ENCODE results near the gene IL4R. TPM values are rescaled to one million over a fixed set of nuclear protein-coding genes. Genes with fewer than 3 reads are reported as not detected.
A peak's percentile ranks its signal among the peaks of the same experiment; 100 is the strongest.

Gene IL4R
- total RNA-seq, 2 donors from 2014 or later = 313 to 348 TPM

DNA sequence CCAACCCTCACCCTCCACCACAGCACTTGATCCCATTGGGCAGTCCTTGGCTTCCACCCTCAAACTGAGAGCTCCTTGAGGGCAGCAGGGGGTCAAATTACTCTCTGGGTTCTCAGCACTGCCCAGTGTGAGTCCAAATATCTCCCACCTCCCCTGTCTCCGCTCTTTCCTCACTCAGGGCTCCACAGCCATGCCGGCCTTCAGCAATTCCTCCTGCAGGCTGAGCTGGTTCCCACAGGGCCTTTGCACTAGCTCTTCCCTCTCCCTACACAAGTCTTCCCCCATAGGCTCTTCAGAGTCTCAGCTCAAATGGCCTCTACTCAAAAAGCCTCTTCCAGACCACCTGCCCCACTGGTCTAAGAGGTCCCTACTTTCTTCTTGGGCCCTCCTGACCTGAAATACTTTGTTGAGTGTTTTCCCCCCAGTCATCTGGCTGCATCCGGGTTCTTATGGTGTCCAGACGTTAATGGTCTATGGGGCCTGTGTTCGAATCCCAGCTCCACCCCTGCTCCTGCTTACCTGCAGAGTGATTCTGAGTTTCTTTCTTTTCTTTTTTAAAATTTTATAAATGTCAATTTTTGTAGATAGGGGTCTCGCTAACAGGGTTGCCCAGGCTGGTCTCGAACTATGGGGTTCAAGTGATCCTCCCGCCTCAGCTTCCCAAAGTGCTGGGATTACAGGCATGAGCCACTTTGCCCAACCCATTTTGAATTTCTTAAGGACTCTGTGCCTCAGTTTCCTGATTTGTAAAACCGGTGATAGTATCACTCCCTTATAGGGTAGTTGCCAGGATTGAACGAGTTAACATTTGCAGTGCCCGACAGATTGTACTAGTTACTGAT lies 973 bp upstream of the IL4R start:
- Mint-ChIP-seq H3K27ac (peak overlapping the region; percentile 93), H3K9me3 (no peaks in the 10 kb centered on the region), H3K27me3 (ENCODE audit: low read depth) (no peaks in the 10 kb centered on the region), H3K4me1 (ENCODE audit: low read depth) (peaks cover 49% of the 10 kb centered on the region), H3K36me3 (ENCODE audit: insufficient read depth in 2 of 2) (peaks cover 26 to 28% of the 10 kb centered on the region in 2 donors), H3K4me3 (peak overlapping the region; percentile 92 to 97)
- no peak for ATAC-seq (replicated peaks in 1 of 2)
- DNase-seq = no peak

DNA sequence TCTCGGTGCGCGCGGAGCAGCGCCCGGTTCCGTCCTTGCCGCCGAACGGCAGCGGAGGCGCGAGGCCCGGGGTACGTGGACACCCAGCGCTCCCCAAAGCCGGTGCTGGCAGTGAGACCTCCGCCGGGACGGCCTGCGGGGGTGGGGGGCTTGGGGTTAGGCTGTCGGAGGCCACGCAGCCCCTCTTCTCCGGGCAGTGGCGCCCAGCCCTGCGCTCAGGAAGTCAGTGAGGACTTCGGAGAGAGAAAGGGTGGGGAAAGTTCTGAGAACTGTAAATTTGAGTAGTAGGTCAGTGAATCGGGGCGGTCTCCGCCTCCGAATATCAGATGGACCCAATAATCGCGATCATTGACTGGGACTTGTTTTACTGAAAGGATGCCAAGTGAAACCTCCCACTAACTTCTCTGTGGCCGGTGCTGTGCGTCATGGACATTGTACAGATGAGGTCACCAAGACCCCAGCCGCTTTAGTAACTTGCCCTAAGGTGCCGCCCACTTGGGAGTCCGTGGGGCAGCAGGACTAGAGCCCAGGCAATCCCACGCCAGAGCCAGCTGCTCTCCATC lies 468 bp downstream of the IL4R start:
- H3K27me3 Mint-ChIP-seq (ENCODE audit: low read depth) = no peaks in the 10 kb centered on the region
- no peaks in the 10 kb centered on the region for H3K9me3 Mint-ChIP-seq
- peaks cover 64% of the 10 kb centered on the region for H3K4me1 Mint-ChIP-seq (ENCODE audit: low read depth)
- H3K36me3 Mint-ChIP-seq (ENCODE audit: insufficient read depth in 2 of 2) = peaks cover 34 to 36% of the 10 kb centered on the region in 2 donors
- peak; percentile 81 to 82 for DNase-seq
- H3K27ac Mint-ChIP-seq = peak overlapping the region; percentile 99
- H3K4me3 Mint-ChIP-seq = peak overlapping the region; percentile 97 to 99
- peak; percentile 36 to 48 for ATAC-seq (replicated peaks in 1 of 2)

DNA sequence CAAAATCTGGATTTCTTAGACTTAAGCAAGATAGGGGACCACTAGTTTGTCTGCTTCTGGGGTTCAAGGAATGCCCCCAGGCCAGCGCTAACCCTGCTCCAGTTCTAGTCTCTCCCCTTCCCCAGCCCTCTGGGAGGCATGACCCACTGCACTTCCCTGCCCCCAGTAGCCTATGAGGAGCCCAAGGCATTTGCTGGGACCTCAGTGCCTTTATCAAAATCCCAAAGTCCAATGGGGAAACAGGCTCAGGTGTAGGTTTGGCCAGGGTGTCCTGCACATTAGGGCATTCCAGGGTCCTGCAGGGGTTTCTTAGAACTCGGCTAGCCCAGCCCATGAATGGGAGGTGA lies 1.2 kb downstream of the IL4R start:
- H3K36me3 Mint-ChIP-seq (ENCODE audit: insufficient read depth in 2 of 2) = peaks cover 37 to 42% of the 10 kb centered on the region in 2 donors
- no peaks in the 10 kb centered on the region for H3K9me3 Mint-ChIP-seq
- H3K27ac Mint-ChIP-seq = peak overlapping the region; percentile 99
- no peak for DNase-seq
- no peaks in the 10 kb centered on the region for H3K27me3 Mint-ChIP-seq (ENCODE audit: low read depth)
- ATAC-seq (replicated peaks in 1 of 2) = no peak
- H3K4me1 Mint-ChIP-seq (ENCODE audit: low read depth) = peaks cover 71% of the 10 kb centered on the region
- peak overlapping the region; percentile 97 to 99 for H3K4me3 Mint-ChIP-seq

- H3K36me3 Mint-ChIP-seq (ENCODE audit: insufficient read depth in 2 of 2) = peaks cover 37 to 45% of the 10 kb centered on the region in 2 donors
- DNase-seq = peak; percentile 73 to 74
- H3K27me3 Mint-ChIP-seq (ENCODE audit: low read depth) = no peaks in the 10 kb centered on the region
- H3K9me3 Mint-ChIP-seq = no peaks in the 10 kb centered on the region
- H3K27ac Mint-ChIP-seq = peak overlapping the region; percentile 99
- peaks cover 76% of the 10 kb centered on the region for H3K4me1 Mint-ChIP-seq (ENCODE audit: low read depth)
- peak; percentile 22 to 41 for ATAC-seq (replicated peaks in 1 of 2)
- H3K4me3 Mint-ChIP-seq = peak overlapping the region; percentile 97 to 99
These were observed 1.7 kb downstream of the IL4R start for GRCh38 chr16:27315333-27316037.

DNA sequence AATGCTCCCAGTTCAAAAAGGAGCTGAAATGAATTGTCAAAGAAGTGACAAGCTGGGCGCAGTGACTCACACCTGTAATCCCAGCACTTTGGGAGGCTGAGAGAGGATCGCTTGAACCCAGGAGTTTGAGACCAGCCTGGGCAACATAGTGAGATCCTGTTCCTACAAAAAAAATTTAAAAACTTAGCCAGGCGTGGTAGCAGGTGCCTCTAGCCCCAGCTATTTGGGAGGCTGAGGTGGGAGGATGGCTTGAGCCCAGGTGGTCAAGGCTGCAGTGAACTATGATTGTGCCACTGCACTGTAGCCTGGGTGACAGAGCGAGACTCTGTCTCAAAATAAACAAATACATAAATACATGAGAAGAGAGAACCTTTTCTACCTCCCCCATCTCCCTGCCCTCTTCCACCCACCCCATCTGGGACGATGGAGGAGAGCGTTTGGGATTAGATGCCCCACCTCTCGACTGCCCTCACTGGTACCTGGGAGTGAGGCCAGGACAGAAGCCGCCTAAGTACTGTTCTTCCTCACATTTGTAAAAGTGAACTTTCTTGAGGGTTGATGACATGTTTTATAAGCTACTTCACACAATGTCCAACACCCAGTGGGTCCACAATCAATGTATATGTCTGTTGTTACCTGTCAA lies 2.4 kb downstream of the IL4R start:
- peaks cover 38 to 49% of the 10 kb centered on the region in 2 donors for H3K36me3 Mint-ChIP-seq (ENCODE audit: insufficient read depth in 2 of 2)
- peak in 1 of 2 donors; percentile 29 for DNase-seq
- no peaks in the 10 kb centered on the region for H3K27me3 Mint-ChIP-seq (ENCODE audit: low read depth)
- peak overlapping the region; percentile 99 for H3K27ac Mint-ChIP-seq
- peaks cover 80% of the 10 kb centered on the region for H3K4me1 Mint-ChIP-seq (ENCODE audit: low read depth)
- no peak for ATAC-seq (replicated peaks in 1 of 2)
- H3K9me3 Mint-ChIP-seq = no peaks in the 10 kb centered on the region
- peak overlapping the region; percentile 97 to 99 for H3K4me3 Mint-ChIP-seq

DNA sequence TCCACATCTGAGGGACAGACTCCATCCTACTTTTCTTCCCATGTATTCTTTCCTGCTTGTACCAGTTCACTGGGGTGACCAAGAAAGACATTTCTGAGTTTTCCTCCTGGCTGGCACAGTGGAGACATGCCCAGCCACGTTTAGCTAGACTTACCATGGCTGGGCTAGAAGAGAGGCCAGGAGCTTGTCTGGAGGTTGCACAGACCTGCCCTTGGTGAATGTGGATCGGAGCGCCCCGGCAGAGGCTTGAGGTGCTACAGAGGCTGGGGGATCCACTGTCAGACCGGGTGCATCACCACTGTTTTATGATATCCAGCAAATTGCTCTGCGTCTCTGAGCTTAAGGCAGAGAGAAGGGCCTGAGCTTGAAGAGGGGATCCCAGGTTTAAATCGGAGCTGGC lies 3.5 kb downstream of the IL4R start:
- Mint-ChIP-seq H3K9me3 (no peaks in the 10 kb centered on the region), H3K4me1 (ENCODE audit: low read depth) (peaks cover 80% of the 10 kb centered on the region)
- DNase-seq = peak; percentile 25 to 36

DNA sequence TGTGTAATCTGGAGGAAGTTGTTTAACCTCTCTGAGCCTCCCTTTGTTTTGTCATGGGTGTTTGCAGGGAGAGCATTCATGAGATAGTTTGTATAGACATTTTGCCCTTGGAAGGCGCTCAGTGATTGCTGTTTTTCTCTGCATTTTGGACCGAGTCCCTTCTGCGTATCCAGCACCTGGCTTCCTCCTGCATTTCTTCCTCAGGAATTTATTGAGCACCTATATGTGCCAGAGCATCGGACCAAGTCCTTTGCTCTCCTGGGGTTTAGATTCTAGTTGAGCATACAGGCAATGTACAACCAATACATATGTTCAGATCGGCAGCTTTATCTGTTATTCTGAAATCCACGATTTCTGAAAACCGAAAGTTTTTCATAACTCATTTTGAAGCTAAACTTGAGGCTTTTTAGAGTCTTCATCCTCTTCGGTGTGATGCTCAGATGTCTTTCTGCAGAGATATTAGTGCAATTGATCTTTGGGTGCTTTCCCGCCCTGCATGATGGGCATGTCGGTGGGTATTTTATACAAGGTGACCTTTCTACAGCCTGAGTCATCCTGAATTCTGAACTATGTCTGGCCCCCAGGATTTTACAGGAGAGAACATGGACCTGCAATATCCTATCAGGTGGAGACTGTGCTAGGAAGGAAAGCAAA lies 4.1 kb downstream of the IL4R start:
- Mint-ChIP-seq H3K9me3 (no peaks in the 10 kb centered on the region), H3K4me1 (ENCODE audit: low read depth) (peaks cover 80% of the 10 kb centered on the region), H3K36me3 (ENCODE audit: insufficient read depth in 2 of 2) (peaks cover 45 to 62% of the 10 kb centered on the region in 2 donors), H3K27ac (peak overlapping the region; percentile 95), H3K27me3 (ENCODE audit: low read depth) (no peaks in the 10 kb centered on the region), H3K4me3 (peak overlapping the region; percentile 97 to 99)
- DNase-seq (peak; percentile 68 to 73), ATAC-seq (replicated peaks in 1 of 2) (peak; percentile 44 to 59)

More for the DNA sequence above, 3.5 kb downstream of the IL4R start:
- ATAC-seq (replicated peaks in 1 of 2) = no peak
- peaks cover 45 to 58% of the 10 kb centered on the region in 2 donors for H3K36me3 Mint-ChIP-seq (ENCODE audit: insufficient read depth in 2 of 2)
- peak overlapping the region; percentile 97 to 99 for H3K4me3 Mint-ChIP-seq
- peak overlapping the region; percentile 95 for H3K27ac Mint-ChIP-seq
- no peaks in the 10 kb centered on the region for H3K27me3 Mint-ChIP-seq (ENCODE audit: low read depth)

DNA sequence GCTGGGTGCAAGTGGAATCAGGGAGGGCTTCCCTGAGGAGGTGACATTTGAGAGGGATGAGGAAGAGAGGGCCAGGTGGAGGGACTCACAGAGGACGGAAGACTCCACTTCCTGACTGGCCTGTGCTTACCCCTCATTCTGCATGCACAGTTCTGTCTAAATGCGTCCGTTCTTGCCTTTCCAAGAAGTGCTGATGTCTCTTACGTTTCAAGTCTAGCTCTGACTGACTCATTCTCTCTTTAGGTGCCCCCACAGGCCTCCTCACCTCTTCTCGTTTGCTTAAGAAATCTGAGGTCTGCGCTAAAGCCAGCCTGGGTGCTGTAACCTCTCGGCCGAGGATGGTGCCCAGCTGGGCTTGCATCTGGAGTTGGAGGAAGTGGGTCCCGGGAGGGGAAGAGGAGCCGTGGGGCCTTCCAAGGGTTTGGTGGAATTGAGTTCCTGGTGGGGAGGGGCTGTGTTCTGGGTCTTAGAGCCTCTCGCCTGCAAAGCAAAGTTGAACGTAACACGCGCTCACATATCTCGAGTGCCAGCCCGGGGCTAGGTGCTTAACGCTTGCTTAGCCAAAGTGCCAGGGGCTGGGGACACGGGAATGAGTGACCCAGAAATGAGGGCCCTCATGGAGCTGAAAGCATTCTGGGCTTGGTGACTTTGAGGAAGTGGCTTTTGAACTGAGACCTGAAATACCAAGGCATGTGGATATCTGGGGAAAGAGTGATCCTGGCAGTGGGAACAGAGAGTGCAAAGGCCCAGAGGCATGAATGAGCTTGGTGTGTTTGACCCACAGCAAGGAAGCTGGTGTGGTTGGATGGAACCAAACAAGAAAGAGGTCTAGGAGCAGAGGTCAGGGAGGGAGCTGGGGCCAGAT lies 4.8 kb downstream of the IL4R start:
- Mint-ChIP-seq H3K27me3 (ENCODE audit: low read depth) (no peaks in the 10 kb centered on the region), H3K27ac (peak overlapping the region; percentile 95), H3K9me3 (no peaks in the 10 kb centered on the region), H3K4me1 (ENCODE audit: low read depth) (peaks cover 83% of the 10 kb centered on the region), H3K36me3 (ENCODE audit: insufficient read depth in 2 of 2) (peaks cover 45 to 65% of the 10 kb centered on the region in 2 donors), H3K4me3 (peak overlapping the region; percentile 97 to 99)
- ATAC-seq (replicated peaks in 1 of 2) (peak; percentile 74 to 81), DNase-seq (peak; percentile 73 to 78)

- ATAC-seq (replicated peaks in 1 of 2) (no peak), DNase-seq (no peak)
- H3K27ac Mint-ChIP-seq = peak overlapping the region; percentile 95
- peaks cover 91% of the 10 kb centered on the region for H3K4me1 Mint-ChIP-seq (ENCODE audit: low read depth)
- H3K36me3 Mint-ChIP-seq (ENCODE audit: insufficient read depth in 2 of 2) = peaks cover 41 to 65% of the 10 kb centered on the region in 2 donors
- H3K4me3 Mint-ChIP-seq = peak overlapping the region; percentile 97 to 99
- H3K9me3 Mint-ChIP-seq = no peaks in the 10 kb centered on the region
- H3K27me3 Mint-ChIP-seq (ENCODE audit: low read depth) = no peaks in the 10 kb centered on the region
These were observed 5.6 kb downstream of the IL4R start for GRCh38 chr16:27319257-27319965.

DNA sequence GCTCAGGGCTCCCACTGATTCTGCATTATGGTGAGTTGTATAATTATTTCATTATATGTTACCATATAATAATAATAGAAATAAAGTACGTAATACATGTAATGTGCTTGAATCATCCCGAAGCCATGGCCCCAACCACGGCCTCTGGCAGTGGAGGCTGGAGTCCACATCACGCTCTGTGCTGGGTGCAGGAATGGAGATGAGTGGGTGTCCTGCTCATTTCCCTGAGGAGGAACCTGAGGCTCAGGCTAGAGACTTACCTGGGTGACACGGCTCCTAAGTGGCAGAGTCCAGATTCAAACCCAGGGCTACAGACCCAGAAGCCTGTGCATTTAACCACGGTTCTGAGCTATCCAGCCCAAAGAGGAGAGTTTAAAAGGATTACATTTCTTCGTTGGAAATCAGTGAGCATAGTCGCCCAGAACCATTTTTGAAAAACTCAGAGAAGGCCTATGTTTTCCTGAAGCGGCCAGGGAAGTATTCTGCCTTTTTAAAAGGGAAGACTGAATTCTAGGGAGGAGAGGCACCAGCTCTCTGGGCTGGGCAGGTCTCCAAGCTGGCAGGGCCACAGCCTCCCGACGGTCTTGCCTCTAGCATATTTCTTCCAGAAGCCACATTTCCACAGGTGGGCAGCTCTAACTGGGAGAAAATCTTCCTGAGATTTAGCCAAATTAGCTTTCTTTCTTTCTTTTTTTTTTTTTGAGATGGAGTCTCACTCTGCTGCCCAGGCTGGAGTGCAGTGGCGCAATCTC lies 6.7 kb downstream of the IL4R start:
- DNase-seq (no peak), ATAC-seq (replicated peaks in 1 of 2) (no peak)
- H3K4me1 Mint-ChIP-seq (ENCODE audit: low read depth) = peaks cover 95% of the 10 kb centered on the region
- H3K4me3 Mint-ChIP-seq = peak overlapping the region; percentile 97 to 99
- peaks cover 34 to 62% of the 10 kb centered on the region in 2 donors for H3K36me3 Mint-ChIP-seq (ENCODE audit: insufficient read depth in 2 of 2)
- peak overlapping the region; percentile 95 for H3K27ac Mint-ChIP-seq
- no peaks in the 10 kb centered on the region for H3K9me3 Mint-ChIP-seq
- no peaks in the 10 kb centered on the region for H3K27me3 Mint-ChIP-seq (ENCODE audit: low read depth)
